Kidney (tissue), 14 donors: Measurements from ENCODE around the gene RNPS1. TPM values are rescaled to one million over a fixed set of nuclear protein-coding genes. Genes with fewer than 3 reads are reported as not detected.
"Not testable (repeated sequence)": the region's sequence is repeated elsewhere in the genome, so short reads cannot be mapped to it uniquely, and the experiment has no call there.

Experiments used
- DNase-seq, 5 donors: peaks; one replicate each; pipeline ENCODE4 v3.0.0-alpha.2; 2013 to 2020
- FAIRE-seq: peaks from 2 replicates; lab custom pipeline; 2012; peaks lifted over from hg19 to GRCh38; lab: Jason Lieb, UNC
- H3K27ac ChIP-seq, 2 donors: one replicate each; pipeline ENCODE4 v1.7.0; 2013; ENCODE audit warnings: low read depth in 2 of 2, low read length in 2 of 2, inconsistent platforms in 1 of 2
- H3K27me3 ChIP-seq: one replicate; pipeline ENCODE4 v1.7.1; 2013; ENCODE audit warnings: low read length, inconsistent platforms; ENCODE audit not compliant: control insufficient read depth, insufficient read depth
- H3K36me3 ChIP-seq, 3 donors: one replicate each; pipeline versions ENCODE4 v1.7.0 to v1.7.1; 2013; ENCODE audit warnings: low read length in 3 of 3, control low read depth in 1 of 3, inconsistent platforms in 1 of 3; ENCODE audit not compliant: insufficient read depth in 3 of 3, control insufficient read depth in 2 of 3
- H3K4me1 ChIP-seq, 3 donors: one replicate each; pipeline versions ENCODE4 v1.7.0 to v1.7.1; 2013; ENCODE audit warnings: low read length in 3 of 3, inconsistent platforms in 1 of 3, low read depth in 1 of 3; ENCODE audit not compliant: control insufficient read depth in 2 of 3, insufficient read depth in 2 of 3
- H3K4me3 ChIP-seq, 3 donors: one replicate each; pipeline versions ENCODE4 v1.7.0 to v1.8.1; 2013; ENCODE audit warnings: low read length in 3 of 3, control low read depth in 1 of 3, inconsistent platforms in 1 of 3
- H3K9ac ChIP-seq, 3 donors: one replicate each; pipeline versions ENCODE4 v1.7.0 to v1.7.1; 2013; ENCODE audit warnings: low read length in 3 of 3, control low read depth in 1 of 3, inconsistent platforms in 1 of 3
- H3K9me3 ChIP-seq, 3 donors: one replicate each; pipeline versions ENCODE4 v1.7.0 to v1.7.1; 2013; ENCODE audit warnings: low read length in 3 of 3, control low read depth in 1 of 3, inconsistent platforms in 1 of 3; ENCODE audit not compliant: control insufficient read depth in 2 of 3, insufficient read depth in 1 of 3
- intact Hi-C: fragments of 100-400 bp; cut with DNase I; formaldehyde crosslinking; loops from one replicate; pipeline ENCODE4 v1.11.1; 2022
- polyA plus RNA-seq: library from polyadenylated mRNA; stranded (reverse); fragments of 350-450 nt; fragmentation: Illumina TruSeq; extraction: RNeasy Lipid Tissue Mini Kit (QIAGEN cat#74804); gene quantifications from one replicate; pipeline ENCODE4 v1.2.3, GENCODE V29; 2014; ENCODE audit warnings: low read depth, low replicate concordance; ENCODE audit not compliant: insufficient read depth
- total RNA-seq: library from RNA; stranded (reverse); fragmentation: NEBNext Ultra II Directional; extraction: Animal tissue kit (Norgen Biotek cat#: 25700); gene quantifications from one replicate; pipeline ENCODE4 v1.2.1, GENCODE V29; 2021
- TF ChIP-seq, protein P1 (sequence below): IDR thresholded peaks from 3 replicates; pipeline ENCODE4 v1.5.1; 2012; ENCODE audit warnings: mild to moderate bottlenecking, moderate library complexity, borderline replicate concordance; ENCODE audit not compliant: insufficient read depth; ENCODE audit errors: extremely low read depth
- donor health status: control.
- donor health status: control.
- donor health status: control.
- donor health status: control.
- donor health status: control.
- donor health status: DM: yes; HTN: yes; CAD: no.
- donor health status: Normal renal cell carcinoma (clear cell type).

Gene RNPS1
- total and polyA plus RNA-seq, 2 donors from 2014 or later = 102 to 134 TPM

DNA sequence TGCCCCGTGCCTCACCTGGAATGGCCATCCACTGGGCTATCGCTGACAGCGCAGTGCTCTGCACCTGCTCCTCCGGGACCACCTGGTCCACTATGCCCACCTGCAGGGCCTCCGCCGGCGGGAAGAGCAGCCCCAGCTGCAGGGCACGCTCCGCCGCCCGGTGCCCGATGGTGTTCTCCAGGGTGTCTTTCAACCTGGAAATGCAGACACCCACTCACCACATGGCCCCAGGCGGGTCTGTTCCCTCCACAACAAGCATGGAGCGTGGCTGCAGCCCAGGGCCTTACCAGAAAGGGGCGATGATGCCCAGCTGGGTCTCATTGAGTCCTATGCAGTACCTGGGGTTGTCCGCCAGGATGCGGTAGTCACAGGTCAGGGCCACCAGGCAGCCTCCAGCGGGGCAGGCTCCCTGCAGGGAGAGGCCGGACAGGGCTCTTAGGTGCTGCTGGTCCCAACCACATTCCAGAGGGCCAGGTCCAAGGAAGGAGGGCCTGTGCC, 24.8 kb downstream of the RNPS1 start:
- Histone ChIP-seq H3K4me3 (no peak overlapping the region), H3K27ac (no peak overlapping the region), H3K4me1 (no peaks in the 10 kb centered on the region), H3K9me3 (no peaks in the 10 kb centered on the region), H3K27me3 (no peaks in the 10 kb centered on the region), H3K9ac (no peak overlapping the region), H3K36me3 (peaks cover 0 to 40% (median 15%) of the 10 kb centered on the region in 3 donors)
- TF ChIP-seq, protein P1, sequence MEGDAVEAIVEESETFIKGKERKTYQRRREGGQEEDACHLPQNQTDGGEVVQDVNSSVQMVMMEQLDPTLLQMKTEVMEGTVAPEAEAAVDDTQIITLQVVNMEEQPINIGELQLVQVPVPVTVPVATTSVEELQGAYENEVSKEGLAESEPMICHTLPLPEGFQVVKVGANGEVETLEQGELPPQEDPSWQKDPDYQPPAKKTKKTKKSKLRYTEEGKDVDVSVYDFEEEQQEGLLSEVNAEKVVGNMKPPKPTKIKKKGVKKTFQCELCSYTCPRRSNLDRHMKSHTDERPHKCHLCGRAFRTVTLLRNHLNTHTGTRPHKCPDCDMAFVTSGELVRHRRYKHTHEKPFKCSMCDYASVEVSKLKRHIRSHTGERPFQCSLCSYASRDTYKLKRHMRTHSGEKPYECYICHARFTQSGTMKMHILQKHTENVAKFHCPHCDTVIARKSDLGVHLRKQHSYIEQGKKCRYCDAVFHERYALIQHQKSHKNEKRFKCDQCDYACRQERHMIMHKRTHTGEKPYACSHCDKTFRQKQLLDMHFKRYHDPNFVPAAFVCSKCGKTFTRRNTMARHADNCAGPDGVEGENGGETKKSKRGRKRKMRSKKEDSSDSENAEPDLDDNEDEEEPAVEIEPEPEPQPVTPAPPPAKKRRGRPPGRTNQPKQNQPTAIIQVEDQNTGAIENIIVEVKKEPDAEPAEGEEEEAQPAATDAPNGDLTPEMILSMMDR = no peak
- FAIRE-seq (no peak), DNase-seq (peak in 1 of 5 donors; percentile 73)
- intact Hi-C loops = no loop called here

DNA sequence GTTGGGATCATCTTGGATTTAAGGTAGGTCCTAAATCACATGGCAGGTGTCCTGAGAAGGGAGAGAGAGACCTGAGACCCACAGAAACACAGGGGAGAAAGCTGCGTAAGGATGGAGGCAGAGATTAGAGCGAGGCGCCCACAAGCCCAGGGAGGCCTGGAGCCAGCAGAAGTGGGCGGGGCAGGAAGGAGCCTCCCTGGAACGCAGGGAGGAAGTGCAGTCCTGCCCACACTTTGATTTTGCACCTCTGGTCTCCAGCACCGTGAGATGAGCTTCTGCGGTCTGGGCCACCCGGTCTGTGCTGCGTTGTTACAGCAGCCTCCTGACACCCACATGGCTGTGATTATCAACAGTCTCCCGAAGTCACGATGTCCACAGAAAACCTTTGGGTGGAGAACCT, 25.3 kb downstream of the RNPS1 start:
- Histone ChIP-seq H3K4me3 (no peak overlapping the region), H3K27ac (no peak overlapping the region), H3K36me3 (peaks cover 0 to 40% (median 15%) of the 10 kb centered on the region in 3 donors), H3K27me3 (no peaks in the 10 kb centered on the region), H3K9ac (no peak overlapping the region), H3K4me1 (no peaks in the 10 kb centered on the region), H3K9me3 (no peaks in the 10 kb centered on the region)
- intact Hi-C loops = no loop called here
- DNase-seq = no peak
- TF ChIP-seq, protein P1 = no peak
- FAIRE-seq = no peak

DNA sequence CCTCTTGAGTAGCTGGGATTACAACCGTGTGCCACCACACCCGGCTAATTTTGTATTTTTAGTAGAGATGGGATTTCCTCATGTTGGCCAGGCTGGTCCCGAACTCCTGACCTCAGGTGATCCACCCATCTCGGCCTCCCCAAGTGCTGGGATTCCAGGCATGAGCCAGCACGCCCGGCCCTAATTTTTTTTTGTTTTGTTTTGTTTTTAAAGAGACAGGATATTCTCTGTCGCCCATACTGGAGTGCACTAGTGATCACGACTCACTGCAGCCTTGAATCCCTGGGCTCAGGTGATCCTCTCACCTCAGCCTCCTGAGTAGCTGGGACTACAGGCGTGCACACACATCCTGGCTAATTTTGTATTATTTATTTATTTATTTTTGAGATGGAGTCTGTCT, 27.6 kb downstream of the RNPS1 start:
- DNase-seq, FAIRE-seq, H3K9me3 ChIP-seq, H3K9ac ChIP-seq, H3K4me1 ChIP-seq, H3K27me3 ChIP-seq, intact Hi-C loops, H3K27ac ChIP-seq, H3K4me3 ChIP-seq: not testable (repeated sequence)
- peaks cover 0 to 27% (median 12%) of the 10 kb centered on the region in 3 donors for H3K36me3 ChIP-seq

DNA sequence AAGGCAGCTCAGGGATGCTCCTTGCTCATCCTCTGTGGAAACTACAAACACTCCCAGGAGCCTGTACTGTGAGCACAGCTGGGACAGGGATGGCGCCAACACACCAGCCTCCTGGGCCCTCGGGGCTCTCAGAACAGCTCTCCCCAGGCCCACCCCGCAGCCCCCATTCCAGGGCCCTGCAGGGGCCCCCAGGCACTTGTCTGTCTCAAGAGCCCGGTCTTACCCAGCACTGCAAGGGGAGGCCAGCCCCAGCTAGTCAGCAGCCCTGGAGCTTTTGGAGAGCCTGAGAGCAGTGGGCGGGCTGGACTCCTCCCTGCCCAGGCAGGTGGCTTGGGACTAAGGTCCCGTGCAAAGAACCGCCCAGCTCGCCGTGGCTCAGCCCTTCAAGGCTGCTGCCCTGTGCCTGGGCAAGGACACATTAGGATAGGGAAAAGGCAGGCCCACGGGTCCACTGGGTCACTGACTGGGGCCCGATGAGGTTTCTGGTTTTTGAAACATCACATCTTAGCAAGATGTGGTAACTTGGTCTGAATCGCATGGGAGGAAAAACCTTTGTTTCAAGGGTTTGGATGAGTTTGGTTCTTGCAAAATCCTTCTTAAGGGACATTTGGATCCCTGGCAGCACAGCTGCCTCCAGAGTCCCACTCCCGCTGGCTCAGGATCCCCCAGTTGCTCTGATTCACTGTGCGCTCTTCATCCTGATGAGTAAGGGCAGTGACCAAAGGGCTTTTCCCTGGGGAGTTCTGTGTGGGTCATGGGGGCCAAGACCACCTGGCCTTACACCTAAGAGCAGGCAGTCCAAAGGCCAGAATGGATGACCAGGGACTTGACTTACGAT, 28.9 kb downstream of the RNPS1 start:
- TF ChIP-seq, protein P1 = no peak
- peak in 1 of 5 donors; percentile 57 for DNase-seq
- H3K27me3 ChIP-seq = no peaks in the 10 kb centered on the region
- intact Hi-C loops = no loop called here
- no peak overlapping the region for H3K4me3 ChIP-seq
- no peak overlapping the region for H3K9ac ChIP-seq
- no peaks in the 10 kb centered on the region for H3K9me3 ChIP-seq
- peaks cover 0 to 7% (median 0%) of the 10 kb centered on the region in 3 donors for H3K4me1 ChIP-seq
- FAIRE-seq = no peak
- peaks cover 0 to 19% (median 12%) of the 10 kb centered on the region in 3 donors for H3K36me3 ChIP-seq
- H3K27ac ChIP-seq = no peak overlapping the region
